Muscle layer of colon (tissue), 2 donors: ENCODE results near the gene ARHGAP8.

Experiments used
- H3K27ac ChIP-seq: one replicate; pipeline ENCODE4 v1.7.0; 2013; ENCODE audit warnings: low read depth, mild to moderate bottlenecking, low read length, moderate library complexity
- H3K27me3 ChIP-seq, 2 donors: one replicate each; pipeline ENCODE4 v1.7.0; 2013; ENCODE audit warnings: low read length in 2 of 2, mild to moderate bottlenecking in 2 of 2; ENCODE audit not compliant: insufficient read depth in 2 of 2, control insufficient read depth in 1 of 2
- H3K36me3 ChIP-seq: one replicate; pipeline ENCODE4 v1.7.0; 2013; ENCODE audit warnings: mild to moderate bottlenecking, low read length; ENCODE audit not compliant: insufficient read depth
- H3K4me1 ChIP-seq: one replicate; pipeline ENCODE4 v1.7.0; 2013; ENCODE audit warnings: mild to moderate bottlenecking, low read length; ENCODE audit not compliant: insufficient read depth
- H3K4me3 ChIP-seq, 2 donors: one replicate each; pipeline ENCODE4 v1.7.0; 2013; ENCODE audit warnings: low read length in 2 of 2, low read depth in 1 of 2, mild to moderate bottlenecking in 1 of 2, moderate library complexity in 1 of 2
- H3K9ac ChIP-seq: one replicate; pipeline ENCODE4 v1.7.0; 2013; ENCODE audit warnings: low read length
- H3K9me3 ChIP-seq: one replicate; pipeline ENCODE4 v1.7.0; 2013; ENCODE audit warnings: mild to moderate bottlenecking, low read length
- donor health status: abdominal sarcoma.
- donor health status: Adenocarcinoma of cecum.

The ARHGAP8 gene

DNA sequence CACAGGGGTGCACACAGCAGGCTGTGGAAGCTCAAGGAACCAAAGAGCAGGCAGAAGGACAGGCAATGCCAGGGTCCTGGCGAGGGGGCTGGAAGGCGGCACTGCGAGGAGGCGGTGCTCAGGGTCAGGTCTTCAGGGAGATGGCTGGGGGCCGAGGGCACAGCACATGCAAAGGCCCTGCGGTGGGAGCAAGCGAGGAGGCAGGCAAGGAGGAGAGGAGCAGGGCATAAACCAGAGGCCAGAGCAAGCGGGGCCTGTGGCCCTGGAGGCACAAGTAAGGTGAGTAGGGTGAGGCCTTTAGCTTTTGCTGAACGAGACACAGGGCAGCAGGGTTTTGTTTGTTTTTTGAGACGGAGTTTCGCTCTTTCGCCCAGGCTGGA is 126.9 kb downstream of the ARHGAP8 start:
- H3K4me3 ChIP-seq, result no peak overlapping the region
- H3K9me3 ChIP-seq, result no peaks in the 10 kb centered on the region
- H3K27ac ChIP-seq, result no peak overlapping the region
- no peaks in the 10 kb centered on the region for H3K36me3 ChIP-seq
- H3K4me1 ChIP-seq, result no peaks in the 10 kb centered on the region
- H3K27me3 ChIP-seq, result no peaks in the 10 kb centered on the region
- no peak overlapping the region for H3K9ac ChIP-seq

DNA sequence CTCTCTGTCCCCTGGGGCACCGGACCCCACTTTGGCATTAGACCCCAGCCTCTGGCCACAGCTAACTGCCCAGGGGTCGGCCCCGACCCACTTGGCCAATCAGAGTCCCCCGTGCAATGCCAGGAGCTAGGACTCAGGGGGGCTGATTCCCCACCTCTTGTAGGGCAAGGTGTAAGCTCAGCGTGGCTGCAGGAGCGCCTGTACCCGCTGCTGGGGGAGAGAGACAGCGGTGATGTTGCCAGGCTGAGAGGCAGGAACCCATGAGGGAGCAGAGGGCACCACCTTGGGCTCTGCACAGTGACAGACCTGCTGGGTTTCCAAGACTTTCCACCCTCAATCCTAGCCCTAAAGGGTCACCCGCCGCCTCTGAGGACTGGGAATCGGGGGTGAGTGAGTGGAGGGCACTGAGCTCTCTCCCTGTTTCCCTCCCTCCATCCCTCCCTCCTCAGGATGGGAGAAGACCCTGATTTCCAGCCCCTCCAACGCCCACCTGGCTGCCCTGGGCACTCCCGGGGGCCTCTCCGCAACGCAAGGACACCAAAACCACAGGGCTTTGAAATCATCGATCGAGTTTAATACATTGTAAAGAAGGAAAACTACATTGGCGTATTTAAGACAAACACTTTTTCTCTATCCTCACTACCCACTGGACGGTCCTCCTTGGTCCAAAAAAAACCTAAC is 128.4 kb downstream of the ARHGAP8 start:
- Histone ChIP-seq H3K27ac (no peak overlapping the region), H3K36me3 (no peaks in the 10 kb centered on the region)

DNA sequence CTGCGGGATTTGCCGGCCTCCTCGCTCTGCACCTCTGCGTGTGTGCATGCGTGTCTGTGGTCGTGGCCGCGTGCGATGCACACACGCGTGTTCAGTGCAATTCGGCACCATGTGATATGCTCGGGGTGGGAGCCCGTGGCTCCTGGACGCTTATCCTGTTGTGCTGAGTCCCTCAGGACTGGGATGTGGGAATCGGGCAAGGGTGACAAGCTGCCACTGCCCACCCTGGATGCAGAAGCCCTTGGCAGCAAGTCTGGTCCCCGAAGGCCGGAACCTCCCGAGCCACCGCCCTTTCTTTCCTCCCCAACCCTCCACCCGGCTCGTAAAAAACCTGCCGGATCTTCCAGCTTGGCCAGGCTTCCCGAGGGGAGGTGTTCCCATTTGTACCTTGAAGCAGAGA is 129.2 kb downstream of the ARHGAP8 start:
- Histone ChIP-seq H3K36me3 (no peaks in the 10 kb centered on the region), H3K9ac (no peak overlapping the region), H3K4me1 (no peaks in the 10 kb centered on the region), H3K4me3 (no peak overlapping the region), H3K27ac (no peak overlapping the region), H3K9me3 (no peaks in the 10 kb centered on the region), H3K27me3 (no peaks in the 10 kb centered on the region)

More for the DNA sequence above, 128.4 kb downstream of the ARHGAP8 start:
- Histone ChIP-seq H3K4me1 (no peaks in the 10 kb centered on the region), H3K4me3 (no peak overlapping the region), H3K9ac (no peak overlapping the region), H3K27me3 (no peaks in the 10 kb centered on the region), H3K9me3 (no peaks in the 10 kb centered on the region)

DNA sequence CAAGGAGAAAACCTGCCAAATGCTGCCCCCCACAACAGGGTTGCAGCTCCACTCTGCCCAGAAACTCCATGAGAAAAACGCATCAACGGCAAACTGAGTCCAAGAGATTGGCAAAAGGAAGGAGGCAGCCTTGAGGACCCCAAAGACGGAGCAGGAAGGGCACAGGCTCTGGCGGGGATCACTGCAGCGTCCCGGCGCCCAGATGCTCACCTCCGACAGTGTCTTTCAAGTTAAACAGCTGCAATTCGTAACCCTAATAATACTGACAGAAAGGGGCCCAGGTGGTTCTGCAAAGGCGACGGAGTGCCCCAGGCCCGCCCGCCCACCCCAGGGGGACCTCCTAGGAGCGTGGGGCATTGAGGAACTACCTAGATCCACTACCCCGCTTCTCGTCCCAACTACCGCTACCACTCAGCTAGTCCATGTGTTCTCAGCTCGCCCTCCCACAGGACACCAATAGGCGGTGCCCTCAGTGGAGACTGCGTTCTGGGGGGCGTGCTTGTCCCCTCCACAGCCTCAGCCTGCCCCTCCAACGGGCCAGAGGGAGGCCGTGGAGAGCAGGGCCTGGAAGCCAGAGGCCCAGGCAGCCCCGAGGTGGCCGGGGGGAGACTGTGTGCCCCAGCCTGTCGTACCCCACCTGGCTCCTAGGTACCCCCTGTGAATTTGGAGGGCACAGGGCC is 130.0 kb downstream of the ARHGAP8 start:
- H3K9ac ChIP-seq, result no peak overlapping the region
- no peaks in the 10 kb centered on the region for H3K36me3 ChIP-seq
- no peaks in the 10 kb centered on the region for H3K4me1 ChIP-seq
- no peak overlapping the region for H3K4me3 ChIP-seq
- H3K9me3 ChIP-seq, result no peaks in the 10 kb centered on the region
- H3K27me3 ChIP-seq, result no peaks in the 10 kb centered on the region
- no peak overlapping the region for H3K27ac ChIP-seq

DNA sequence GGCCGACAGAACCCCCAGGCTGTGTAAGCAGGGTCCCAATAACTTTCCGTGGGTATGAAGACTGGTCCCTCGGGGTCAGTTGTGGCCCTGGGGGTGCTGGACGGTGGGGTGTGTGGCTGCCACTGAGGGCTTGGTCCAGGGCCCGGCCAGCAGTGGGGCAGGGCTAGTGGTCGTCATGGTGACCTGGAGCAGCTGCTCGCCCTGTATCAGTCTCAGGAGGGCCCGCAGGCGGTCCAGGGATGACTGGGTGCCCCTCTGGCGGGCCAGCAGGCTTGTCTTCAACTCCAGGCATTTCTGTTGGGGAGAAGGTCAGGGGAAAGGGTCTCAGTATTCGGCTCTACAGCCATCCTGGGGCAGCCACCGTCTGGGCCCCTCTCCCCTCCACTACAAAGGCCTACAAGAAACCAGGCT is 130.6 kb downstream of the ARHGAP8 start:
- H3K4me3 ChIP-seq, result no peak overlapping the region
- H3K4me1 ChIP-seq, result no peaks in the 10 kb centered on the region
- no peaks in the 10 kb centered on the region for H3K36me3 ChIP-seq
- H3K9ac ChIP-seq, result no peak overlapping the region
- H3K27me3 ChIP-seq, result no peaks in the 10 kb centered on the region
- H3K9me3 ChIP-seq, result no peaks in the 10 kb centered on the region
- H3K27ac ChIP-seq, result no peak overlapping the region

DNA sequence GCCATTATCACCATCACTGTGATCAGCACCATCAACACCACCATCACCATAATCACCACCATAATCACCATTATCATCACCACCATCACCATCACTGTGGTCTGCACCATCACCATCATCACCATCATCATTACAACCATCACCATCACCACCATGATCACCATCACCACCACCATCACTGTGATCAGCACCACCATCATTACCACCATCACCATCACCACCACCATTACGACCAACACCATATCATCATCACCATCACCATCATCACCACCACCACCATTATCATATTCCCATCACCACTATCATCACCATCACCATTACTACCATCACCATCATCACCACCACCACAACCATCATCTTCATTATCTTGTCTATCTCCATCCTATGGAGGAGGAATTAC is 132.2 kb downstream of the ARHGAP8 start:
- H3K9me3 ChIP-seq, result no peaks in the 10 kb centered on the region
- no peak overlapping the region for H3K27ac ChIP-seq
- H3K9ac ChIP-seq, result no peak overlapping the region
- no peaks in the 10 kb centered on the region for H3K36me3 ChIP-seq
- H3K27me3 ChIP-seq, result no peaks in the 10 kb centered on the region
- H3K4me3 ChIP-seq, result no peak overlapping the region
- H3K4me1 ChIP-seq, result no peaks in the 10 kb centered on the region

DNA sequence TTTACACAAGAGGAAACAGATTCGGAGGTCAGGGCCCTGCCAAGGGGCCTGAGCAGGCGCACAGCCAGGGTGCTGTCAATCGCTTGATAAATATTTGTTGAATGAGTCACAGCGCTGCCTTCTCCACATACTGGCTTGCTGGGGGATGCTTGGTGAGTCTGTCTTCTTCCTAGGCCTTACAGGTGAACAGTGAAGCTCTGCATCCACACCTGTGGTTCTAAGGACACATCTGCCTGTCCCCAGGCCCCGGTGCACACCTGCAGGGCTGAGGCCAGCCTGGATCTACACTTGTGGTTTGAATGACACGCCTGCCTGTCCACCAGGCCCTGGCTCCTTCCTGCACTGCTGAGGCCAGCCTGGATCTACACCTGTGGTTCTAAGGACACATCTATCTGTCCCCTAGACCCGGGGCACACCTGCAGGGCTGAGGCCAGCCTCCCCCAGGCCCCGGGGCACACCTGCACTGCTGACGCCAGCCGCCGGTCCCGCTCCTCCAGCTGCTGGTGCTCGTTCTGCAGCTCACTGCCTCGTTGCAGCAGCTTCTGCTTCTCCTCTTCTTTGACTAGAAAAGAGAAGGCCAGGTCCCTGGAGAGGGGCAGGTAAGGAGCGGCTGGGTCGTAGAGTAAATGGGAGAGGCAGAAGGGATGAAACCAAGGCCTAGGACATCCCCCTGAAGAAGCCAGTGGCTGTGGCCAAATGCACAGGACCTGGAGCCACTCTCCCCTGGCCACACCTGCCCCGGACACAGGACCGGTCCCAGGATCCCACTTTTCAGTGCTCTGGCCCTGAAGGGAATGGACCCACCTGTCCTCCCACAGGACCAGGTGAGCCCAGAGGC is 132.8 kb downstream of the ARHGAP8 start:
- no peaks in the 10 kb centered on the region for H3K4me1 ChIP-seq
- H3K9me3 ChIP-seq, result no peaks in the 10 kb centered on the region
- H3K27ac ChIP-seq, result no peak overlapping the region
- no peaks in the 10 kb centered on the region for H3K27me3 ChIP-seq
- H3K9ac ChIP-seq, result no peak overlapping the region
- no peak overlapping the region for H3K4me3 ChIP-seq
- no peaks in the 10 kb centered on the region for H3K36me3 ChIP-seq

DNA sequence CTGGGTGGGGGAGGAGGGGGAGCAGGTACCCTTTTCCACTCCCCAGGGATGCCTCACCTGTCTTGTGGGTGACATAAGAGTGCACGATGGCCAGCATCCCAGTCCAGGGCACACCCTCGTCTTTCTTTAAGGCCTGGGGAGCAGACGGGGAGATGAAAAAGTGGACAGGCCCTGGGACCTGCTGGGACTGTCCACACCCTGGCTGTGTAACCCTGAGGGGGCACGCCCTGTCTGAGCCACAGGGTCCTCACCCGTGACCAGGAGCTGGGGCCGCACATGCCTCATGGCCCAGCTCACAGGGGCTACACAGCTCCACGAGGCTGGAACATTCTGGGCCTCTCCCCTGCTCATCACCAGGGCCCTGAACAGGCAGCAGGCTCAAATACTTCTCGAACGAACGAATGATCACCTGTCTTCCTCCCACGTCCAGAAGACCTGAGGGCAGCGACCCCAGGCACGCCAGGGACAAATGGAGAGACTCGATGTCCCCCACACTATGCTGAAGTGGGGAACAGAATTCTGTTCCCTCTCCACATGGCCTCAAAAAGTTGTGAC is 133.5 kb downstream of the ARHGAP8 start:
- H3K36me3 ChIP-seq, result no peaks in the 10 kb centered on the region
- H3K4me1 ChIP-seq, result no peaks in the 10 kb centered on the region
- no peak overlapping the region for H3K4me3 ChIP-seq

DNA sequence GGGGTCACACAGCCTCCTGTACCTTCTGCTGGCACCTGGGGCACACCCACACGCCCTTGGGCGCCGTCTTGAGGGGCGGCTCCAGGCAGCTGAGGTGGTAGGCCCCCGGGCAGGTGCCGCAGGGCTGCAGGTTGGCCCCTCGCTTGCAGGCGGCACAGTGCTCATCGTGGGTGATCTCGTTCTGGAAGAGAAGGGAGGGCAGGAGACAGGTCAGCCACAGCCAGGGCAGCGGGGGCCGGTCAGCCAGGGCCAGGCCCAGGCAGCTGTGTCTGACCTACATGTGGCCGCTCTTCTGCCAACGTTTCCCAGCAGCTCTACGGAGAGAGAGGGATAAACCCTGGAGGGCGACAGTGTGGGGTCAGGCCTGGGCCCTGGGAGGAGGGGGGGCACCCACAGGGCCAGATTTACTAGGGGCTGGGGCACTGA is 135.6 kb downstream of the ARHGAP8 start:
- Histone ChIP-seq H3K27me3 (no peaks in the 10 kb centered on the region), H3K4me1 (no peaks in the 10 kb centered on the region), H3K27ac (no peak overlapping the region), H3K9me3 (no peaks in the 10 kb centered on the region), H3K36me3 (no peaks in the 10 kb centered on the region), H3K9ac (no peak overlapping the region), H3K4me3 (no peak overlapping the region)

More for the DNA sequence above, 133.5 kb downstream of the ARHGAP8 start:
- no peak overlapping the region for H3K9ac ChIP-seq
- H3K27me3 ChIP-seq, result no peaks in the 10 kb centered on the region
- no peaks in the 10 kb centered on the region for H3K9me3 ChIP-seq
- H3K27ac ChIP-seq, result no peak overlapping the region

DNA sequence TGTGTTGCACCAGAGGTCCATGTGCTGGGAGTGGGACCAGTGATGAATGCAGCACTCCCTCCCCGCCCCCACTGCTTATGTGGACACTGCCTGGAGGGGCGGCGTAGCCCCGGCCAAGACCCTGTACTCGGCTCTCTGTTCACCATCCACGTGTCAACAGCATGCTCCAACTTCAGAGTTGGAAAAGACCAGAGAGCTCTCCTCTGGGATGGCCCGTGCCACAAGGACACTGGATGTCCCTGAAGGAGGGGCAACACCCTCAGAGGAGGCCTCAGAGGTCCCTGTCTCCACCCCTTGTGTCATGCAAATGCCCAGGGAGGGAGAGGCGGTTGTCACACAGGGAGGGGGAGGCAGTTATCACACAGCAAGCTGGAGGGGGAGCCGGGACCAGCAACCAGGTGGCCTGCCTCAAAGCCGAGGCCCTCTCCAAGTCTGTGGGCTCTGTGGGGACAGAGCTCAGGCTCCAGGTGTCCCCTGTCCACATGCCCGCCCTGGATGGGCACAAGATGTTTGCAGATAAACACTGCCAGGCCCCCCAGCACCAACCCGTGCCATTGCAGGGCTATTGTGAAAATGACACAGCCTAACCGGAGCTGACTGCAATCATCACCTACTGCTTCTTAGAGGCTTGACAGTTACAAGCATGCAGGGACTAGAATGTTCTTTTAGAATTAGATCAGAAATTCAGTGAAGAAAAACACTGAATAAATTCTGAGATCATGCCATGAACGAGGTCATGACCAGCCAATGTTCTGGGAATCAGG is 136.3 kb downstream of the ARHGAP8 start:
- no peaks in the 10 kb centered on the region for H3K9me3 ChIP-seq
- no peaks in the 10 kb centered on the region for H3K36me3 ChIP-seq
- no peak overlapping the region for H3K9ac ChIP-seq
- H3K27ac ChIP-seq, result no peak overlapping the region
- no peaks in the 10 kb centered on the region for H3K4me1 ChIP-seq
- H3K4me3 ChIP-seq, result no peak overlapping the region
- no peaks in the 10 kb centered on the region for H3K27me3 ChIP-seq
